ENCODE measurements around the gene PRDM13. TPM values are rescaled to one million over a fixed set of nuclear protein-coding genes. Genes with fewer than 3 reads are reported as not detected.

Gene PRDM13
- total and polyA plus RNA-seq, 9 of the 15 experiments (the other 6 are each of a cell fraction or from before 2014, with no cell fraction given), result not detected

DNA sequence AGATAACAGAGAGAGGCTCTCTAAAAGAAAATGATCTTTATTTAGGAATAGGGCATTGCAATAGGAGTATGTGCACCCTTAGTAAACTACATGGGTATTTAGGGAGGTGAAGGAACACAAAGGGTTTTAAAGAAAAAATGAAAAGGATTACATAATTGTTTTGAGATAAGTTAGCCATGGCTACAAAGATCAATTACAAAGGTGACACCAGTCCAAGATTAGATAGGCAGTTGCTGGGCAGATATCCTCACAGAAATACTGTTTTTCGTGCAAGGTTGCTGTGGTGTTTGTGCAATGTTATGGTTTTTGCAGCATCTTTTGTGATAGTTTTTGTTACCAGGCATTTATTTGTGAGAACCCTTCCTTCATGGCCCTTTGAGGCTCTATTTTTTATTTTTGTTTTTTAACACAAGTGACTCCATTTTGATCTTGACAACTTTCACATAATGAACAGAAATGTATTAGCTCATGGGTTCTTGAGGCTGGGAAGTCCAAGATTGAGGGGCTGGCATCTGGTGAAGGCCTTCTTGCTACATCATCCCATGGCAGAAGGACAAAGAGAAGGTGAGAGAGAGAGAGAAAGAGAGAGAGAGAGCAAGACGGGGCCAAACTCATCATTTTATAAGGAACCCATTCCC is 32.5 kb upstream of the PRDM13 start (continued):
- TF ChIP-seq TCF3 (CRISPR knock-in tag; IDR thresholded peaks at IDR 0.05) (no peak), ZNF79 (CRISPR knock-in tag; IDR thresholded peaks at IDR 0.05; ENCODE audit: low read depth) (peak; percentile 65; the same call in 1 of the 2 replicates), CXXC5 (CRISPR knock-in tag; IDR thresholded peaks at IDR 0.05) (peak; percentile 17; the same call in 1 of the 2 replicates), MEF2D (tag; conservative IDR thresholded peaks at IDR 0.05; ENCODE audit: low read depth) (0 out of 2 replicates have a peak, but pooled peaks have one; percentile 47), MEIS2 (IDR thresholded peaks at IDR 0.05; ENCODE audit: partially characterized antibody) (no peak), CREB3 (tag; conservative IDR thresholded peaks at IDR 0.05; ENCODE audit: low read depth) (peak; percentile 70; the same call in 1 of the 2 replicates), DDX20 (tag; IDR thresholded peaks at IDR 0.05; ENCODE audit: low read depth) (peak; percentile 79), MECOM (CRISPR knock-in tag; IDR thresholded peaks at IDR 0.05) (peak; percentile 46; the same call in 1 of the 2 replicates), DMBX1 (CRISPR knock-in tag; IDR thresholded peaks at IDR 0.05; ENCODE audit: borderline replicate concordance) (peak; percentile 72; the same call in 1 of the 2 replicates), RUNX1 (IDR thresholded peaks at IDR 0.05; ENCODE audit: low read depth) (no peak), PTTG1 (tag; IDR thresholded peaks at IDR 0.05; ENCODE audit: low read depth) (peak; percentile 75), KLF6 (CRISPR knock-in tag; IDR thresholded peaks at IDR 0.05; ENCODE audit: borderline replicate concordance) (peak; percentile 82; the same call in 1 of the 2 replicates)
- TF ChIP-seq, protein P1, sequence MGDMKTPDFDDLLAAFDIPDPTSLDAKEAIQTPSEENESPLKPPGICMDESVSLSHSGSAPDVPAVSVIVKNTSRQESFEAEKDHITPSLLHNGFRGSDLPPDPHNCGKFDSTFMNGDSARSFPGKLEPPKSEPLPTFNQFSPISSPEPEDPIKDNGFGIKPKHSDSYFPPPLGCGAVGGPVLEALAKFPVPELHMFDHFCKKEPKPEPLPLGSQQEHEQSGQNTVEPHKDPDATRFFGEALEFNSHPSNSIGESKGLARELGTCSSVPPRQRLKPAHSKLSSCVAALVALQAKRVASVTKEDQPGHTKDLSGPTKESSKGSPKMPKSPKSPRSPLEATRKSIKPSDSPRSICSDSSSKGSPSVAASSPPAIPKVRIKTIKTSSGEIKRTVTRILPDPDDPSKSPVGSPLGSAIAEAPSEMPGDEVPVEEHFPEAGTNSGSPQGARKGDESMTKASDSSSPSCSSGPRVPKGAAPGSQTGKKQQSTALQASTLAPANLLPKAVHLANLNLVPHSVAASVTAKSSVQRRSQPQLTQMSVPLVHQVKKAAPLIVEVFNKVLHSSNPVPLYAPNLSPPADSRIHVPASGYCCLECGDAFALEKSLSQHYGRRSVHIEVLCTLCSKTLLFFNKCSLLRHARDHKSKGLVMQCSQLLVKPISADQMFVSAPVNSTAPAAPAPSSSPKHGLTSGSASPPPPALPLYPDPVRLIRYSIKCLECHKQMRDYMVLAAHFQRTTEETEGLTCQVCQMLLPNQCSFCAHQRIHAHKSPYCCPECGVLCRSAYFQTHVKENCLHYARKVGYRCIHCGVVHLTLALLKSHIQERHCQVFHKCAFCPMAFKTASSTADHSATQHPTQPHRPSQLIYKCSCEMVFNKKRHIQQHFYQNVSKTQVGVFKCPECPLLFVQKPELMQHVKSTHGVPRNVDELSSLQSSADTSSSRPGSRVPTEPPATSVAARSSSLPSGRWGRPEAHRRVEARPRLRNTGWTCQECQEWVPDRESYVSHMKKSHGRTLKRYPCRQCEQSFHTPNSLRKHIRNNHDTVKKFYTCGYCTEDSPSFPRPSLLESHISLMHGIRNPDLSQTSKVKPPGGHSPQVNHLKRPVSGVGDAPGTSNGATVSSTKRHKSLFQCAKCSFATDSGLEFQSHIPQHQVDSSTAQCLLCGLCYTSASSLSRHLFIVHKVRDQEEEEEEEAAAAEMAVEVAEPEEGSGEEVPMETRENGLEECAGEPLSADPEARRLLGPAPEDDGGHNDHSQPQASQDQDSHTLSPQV (IDR thresholded peaks at IDR 0.05), result peak; percentile 59; the same call in 1 of the 2 replicates
- TF ChIP-seq, protein P2, sequence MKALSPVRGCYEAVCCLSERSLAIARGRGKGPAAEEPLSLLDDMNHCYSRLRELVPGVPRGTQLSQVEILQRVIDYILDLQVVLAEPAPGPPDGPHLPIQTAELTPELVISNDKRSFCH (CRISPR knock-in tag; IDR thresholded peaks at IDR 0.05), result no peak
- TF ChIP-seq, protein P2 (tag; IDR thresholded peaks at IDR 0.05), result peak; percentile 91

Measured in K562 (cell line).